ENCODE results near the gene ADAMTS14. TPM values are rescaled to one million over a fixed set of nuclear protein-coding genes. Genes with fewer than 3 reads are reported as not detected.

ADAMTS14 gene
- total RNA-seq, 1 experiment from 2014 or later, result 1.6 TPM

GRCh38 chr10:70771311-70772194 is 99.2 kb downstream of the ADAMTS14 start:
- no peak overlapping the region for H4K8ac ChIP-seq (replicated peaks; ENCODE audit: insufficient read length, low read depth, low read length)
- Mint-ChIP-seq H3K4me3 (no peak overlapping the region), H3K9me3 (peaks cover 5% of the 10 kb centered on the region in 2 experiments), H3K27me3 (ENCODE audit: low read depth) (peaks cover 2% of the 10 kb centered on the region), H3K27ac (no peak overlapping the region; a peak in 1 of 7 replicates), H3K4me1 (peaks cover 0 to 3% of the 10 kb centered on the region in 2 experiments; a peak in 1 of 4 replicates), H3K36me3 (ENCODE audit: insufficient read depth in 1 of 3, low read depth in 3 of 3) (peaks cover 3 to 6% (median 4%) of the 10 kb centered on the region in 3 experiments; a peak in 6 of 7 replicates)
- H3K9ac ChIP-seq (ENCODE audit: extremely low read depth, insufficient read length, low read length), result no peak overlapping the region
- no peak overlapping the region for H3K14ac ChIP-seq (ENCODE audit: insufficient read depth, low read length)
- no peaks in the 10 kb centered on the region for H3K79me1 ChIP-seq (ENCODE audit: insufficient read depth, low read depth, low read length, poor library complexity, severe bottlenecking)
- no peak overlapping the region for H3K4me2 ChIP-seq (ENCODE audit: insufficient read depth, insufficient read length, low read length)
- no peak for DNase-seq
- H2BK12ac ChIP-seq (ENCODE audit: insufficient read length, low read depth, low read length), result no peak overlapping the region
- no peak overlapping the region for H3K4ac ChIP-seq (ENCODE audit: low read depth, low read length)
- H2BK20ac ChIP-seq (ENCODE audit: low read depth, low read length, poor library complexity, severe bottlenecking), result no peak overlapping the region
- H3T11ph ChIP-seq (ENCODE audit: low read length), result no peak overlapping the region
- no peak overlapping the region for H3K27ac ChIP-seq (ENCODE audit: insufficient read length, low read depth, low read length)
- H2AK5ac ChIP-seq (ENCODE audit: insufficient read length, low read length), result no peak overlapping the region
- no peak overlapping the region for H4K91ac ChIP-seq (ENCODE audit: insufficient read length, low read depth, low read length)
- no peak overlapping the region for H3K18ac ChIP-seq (ENCODE audit: insufficient read length, low read depth, low read length)
- no peak overlapping the region for H4K5ac ChIP-seq (ENCODE audit: insufficient read length, low read depth, low read length)
- TF ChIP-seq CTCF (conservative IDR thresholded peaks at IDR 0.05), result no peak
- H3K4me1 ChIP-seq (ENCODE audit: insufficient read depth, low read length), result no peaks in the 10 kb centered on the region
- H2BK5ac ChIP-seq (ENCODE audit: insufficient read length, low read length), result no peak overlapping the region
- H3K79me2 ChIP-seq (ENCODE audit: insufficient read depth, low read length), result no peaks in the 10 kb centered on the region
- H3K9me3 ChIP-seq (ENCODE audit: control insufficient read depth, low read depth, low read length), result no peaks in the 10 kb centered on the region
- peaks cover under 1% of the 10 kb centered on the region for H4K20me1 ChIP-seq (ENCODE audit: control insufficient read depth, insufficient read depth, insufficient read length)
- no peak overlapping the region for H3K56ac ChIP-seq (ENCODE audit: insufficient read length, low read depth, low read length)
- H2BK120ac ChIP-seq (ENCODE audit: low read depth, low read length, poor library complexity, severe bottlenecking), result no peak overlapping the region
- H3K23ac ChIP-seq (ENCODE audit: insufficient read length, low read depth, low read length), result no peak overlapping the region
- no peaks in the 10 kb centered on the region for H3K23me2 ChIP-seq (ENCODE audit: insufficient read length, low read depth, low read length, poor library complexity, severe bottlenecking)
- WGBS (ENCODE audit: extremely low coverage, insufficient read length, low lambda C conversion rate), result no CpG with 5 or more reads among the region's 8 CpGs
- no peak overlapping the region for H2AFZ ChIP-seq (ENCODE audit: low read length)
- no peak overlapping the region for H2BK15ac ChIP-seq (ENCODE audit: low read depth, low read length)
- H3K27me3 ChIP-seq (ENCODE audit: insufficient read depth, low read length), result no peaks in the 10 kb centered on the region
